ENCODE data around the gene ITSN1.
"Not testable (repeated sequence)": the region's sequence is repeated elsewhere in the genome, so short reads cannot be mapped to it uniquely, and the experiment has no call there.

ITSN1 gene

GRCh38 chr21:33684068-33684467, 41.8 kb downstream of the ITSN1 start:
- no peak for DNase-seq

- peak; percentile 62 for DNase-seq
Measured at GRCh38 chr21:33684923-33685560, 42.7 kb downstream of the ITSN1 start.

GRCh38 chr21:33685613-33686197, 43.4 kb downstream of the ITSN1 start:
- no peak for DNase-seq

- DNase-seq, result no peak
Measured at GRCh38 chr21:33686386-33686785, 44.1 kb downstream of the ITSN1 start.

- peak; percentile 25 for DNase-seq
Measured at GRCh38 chr21:33687634-33688033, 45.3 kb downstream of the ITSN1 start.

- no peak for DNase-seq
Measured at GRCh38 chr21:33688353-33688752, 46.1 kb downstream of the ITSN1 start.

DNA sequence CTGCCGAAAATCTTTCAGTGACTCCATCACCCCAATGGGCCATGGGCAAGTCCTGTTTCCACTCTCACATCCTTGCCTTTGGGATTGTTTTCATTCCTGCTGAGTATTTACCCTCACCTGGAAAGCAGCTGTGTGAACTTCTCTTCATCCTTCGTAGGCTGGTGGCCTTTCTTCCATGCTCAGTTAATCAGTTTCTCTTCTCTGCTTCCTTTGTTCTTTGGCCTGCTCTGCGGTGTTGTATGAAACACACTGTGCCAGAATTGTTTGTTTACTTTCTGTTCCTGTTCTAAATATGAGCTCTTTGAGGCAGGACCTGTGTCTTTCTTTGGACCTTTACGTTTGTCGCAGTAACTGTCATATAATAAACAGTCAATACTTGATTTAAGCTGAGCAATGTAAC, 48.6 kb downstream of the ITSN1 start:
- no peak for DNase-seq

DNA sequence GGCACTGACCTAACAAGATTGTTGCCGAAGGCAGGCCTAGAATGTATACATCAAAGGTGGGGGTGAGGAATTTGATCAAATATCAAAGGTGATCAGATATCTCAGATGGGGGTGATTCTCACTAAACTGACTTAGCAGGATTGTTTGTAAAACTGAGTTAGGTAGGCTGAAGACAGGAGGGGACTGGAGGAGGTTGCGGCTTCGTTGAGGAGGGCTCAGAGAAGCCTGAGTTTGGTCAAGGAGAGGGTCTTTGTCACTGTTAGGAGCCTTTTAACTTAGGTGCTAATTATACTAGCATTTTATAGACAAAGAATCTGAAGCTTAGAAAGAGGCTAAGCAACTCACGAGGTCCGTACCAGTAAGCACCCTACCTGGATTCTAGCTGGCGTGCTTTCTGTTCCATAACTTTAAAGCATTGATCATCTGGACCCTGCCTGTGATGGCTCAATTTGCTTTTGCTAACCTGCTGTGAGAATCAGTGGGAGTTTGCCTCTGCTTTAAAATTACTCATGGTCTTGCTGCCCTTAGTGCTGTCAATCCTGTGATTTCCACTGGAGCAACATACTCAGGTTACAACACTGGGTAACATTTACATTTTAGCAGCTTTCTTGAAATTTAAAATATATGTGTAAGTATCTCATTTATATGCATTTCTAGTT, 49.8 kb downstream of the ITSN1 start:
- no peak for DNase-seq

GRCh38 chr21:33695813-33696212, 53.5 kb downstream of the ITSN1 start:
- no peak for DNase-seq

DNA sequence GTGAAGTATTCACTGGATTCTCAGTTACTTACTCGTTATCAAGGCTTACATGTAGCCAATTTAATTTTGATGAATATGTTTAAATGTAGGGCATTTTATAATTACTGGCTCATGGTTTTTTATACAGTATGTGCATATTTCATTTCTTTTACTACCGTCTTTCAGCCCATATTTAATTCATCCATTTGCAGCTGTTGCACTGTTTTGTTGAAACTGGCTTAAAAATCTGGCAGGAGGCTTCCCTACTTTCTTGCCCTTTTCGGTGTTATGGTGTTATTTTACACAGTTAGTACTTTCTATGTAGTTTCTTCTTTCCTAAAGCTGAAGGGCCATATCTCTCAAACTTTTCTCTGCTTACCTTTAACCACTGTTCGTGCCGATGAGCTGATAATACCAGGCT, 54.2 kb downstream of the ITSN1 start:
- no peak for DNase-seq

GRCh38 chr21:33698087-33698860, 56.0 kb downstream of the ITSN1 start:
- DNase-seq, result no peak

GRCh38 chr21:33699277-33699676, 57.0 kb downstream of the ITSN1 start:
- DNase-seq, result no peak

- DNase-seq, result no peak
Measured at GRCh38 chr21:33700491-33700890, 58.2 kb downstream of the ITSN1 start.

GRCh38 chr21:33703750-33704606, 61.7 kb downstream of the ITSN1 start:
- no peak for DNase-seq

- no peak for DNase-seq
Measured at GRCh38 chr21:33707846-33708245, 65.5 kb downstream of the ITSN1 start.

DNA sequence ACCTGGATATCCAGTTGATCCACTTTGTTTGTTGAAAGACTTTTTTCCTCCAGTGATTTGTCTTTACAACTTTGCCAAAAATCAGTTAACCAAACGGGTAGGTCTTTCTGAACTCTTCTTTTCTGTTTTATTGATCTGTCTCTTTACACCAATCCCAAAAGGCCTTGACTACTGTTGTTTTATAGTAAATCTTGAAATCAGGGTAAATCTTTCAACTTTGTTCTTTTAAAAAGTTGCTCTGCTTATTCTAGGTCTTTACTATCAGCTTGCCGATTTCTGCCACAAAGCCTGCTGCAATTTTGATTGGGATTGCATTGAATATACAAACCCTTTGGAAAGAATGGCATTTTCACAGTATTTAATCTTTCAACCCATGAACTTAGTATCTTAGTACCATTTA, 66.6 kb downstream of the ITSN1 start:
- no peak for DNase-seq

DNA sequence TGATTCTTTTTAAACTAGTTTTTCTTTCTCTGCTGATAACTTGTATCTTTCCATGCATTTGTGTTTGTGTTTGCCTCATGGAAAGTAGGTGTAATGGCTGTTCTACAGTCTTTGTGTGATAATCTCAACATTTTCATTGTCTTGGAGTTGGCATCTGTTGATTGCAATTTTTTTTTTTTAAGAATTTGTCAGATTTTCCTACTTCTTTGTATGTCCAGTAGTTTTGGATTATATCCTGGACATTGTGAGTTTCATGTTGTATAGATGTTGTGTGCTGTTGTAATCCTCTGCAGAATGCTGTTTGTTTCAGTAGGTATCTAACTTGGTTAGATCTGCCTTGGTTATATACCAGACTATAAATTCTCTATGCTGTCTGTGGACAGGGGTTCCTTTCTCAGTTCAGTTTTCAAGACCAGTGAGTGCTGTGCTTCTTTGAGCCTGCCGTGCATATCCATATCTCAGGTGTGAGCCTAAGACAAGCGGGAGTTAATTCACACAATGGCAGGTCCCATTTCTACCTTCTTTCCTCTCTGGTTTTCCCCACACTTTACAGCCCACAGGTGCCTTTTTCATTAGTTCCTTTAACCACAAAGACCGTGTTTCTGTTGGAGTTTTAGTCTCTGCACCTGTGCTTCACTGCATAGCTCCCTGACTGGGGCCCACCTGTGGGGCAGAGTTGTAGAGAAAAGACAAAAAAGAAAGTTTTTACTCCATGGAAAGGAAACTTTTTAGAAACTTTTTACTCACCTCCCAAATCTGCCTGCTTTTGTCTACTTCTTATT, 69.9 kb downstream of the ITSN1 start:
- no peak for DNase-seq

DNA sequence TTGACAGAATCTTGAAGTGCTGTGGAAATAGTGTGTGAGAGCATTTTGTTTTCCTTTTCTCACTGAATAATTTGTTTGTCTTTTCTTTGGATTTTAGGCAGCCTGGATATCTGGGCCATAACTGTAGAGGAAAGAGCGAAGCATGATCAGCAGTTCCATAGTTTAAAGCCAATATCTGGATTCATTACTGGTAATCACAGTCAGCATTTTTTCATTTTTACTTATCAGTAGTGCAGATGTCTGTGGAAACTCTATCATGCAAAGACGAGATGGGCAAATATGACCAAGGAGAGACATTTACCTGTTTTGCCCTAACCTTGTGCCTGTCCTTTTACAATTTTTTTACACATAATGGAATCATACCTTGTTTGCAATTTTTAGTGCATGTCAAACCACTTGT, 78.8 kb downstream of the ITSN1 start:
- no peak for DNase-seq

- not testable (repeated sequence) for DNase-seq
Measured at GRCh38 chr21:33729139-33729538, 86.8 kb downstream of the ITSN1 start.

- no peak for DNase-seq
Measured at GRCh38 chr21:33729641-33730040, 87.3 kb downstream of the ITSN1 start.

DNA sequence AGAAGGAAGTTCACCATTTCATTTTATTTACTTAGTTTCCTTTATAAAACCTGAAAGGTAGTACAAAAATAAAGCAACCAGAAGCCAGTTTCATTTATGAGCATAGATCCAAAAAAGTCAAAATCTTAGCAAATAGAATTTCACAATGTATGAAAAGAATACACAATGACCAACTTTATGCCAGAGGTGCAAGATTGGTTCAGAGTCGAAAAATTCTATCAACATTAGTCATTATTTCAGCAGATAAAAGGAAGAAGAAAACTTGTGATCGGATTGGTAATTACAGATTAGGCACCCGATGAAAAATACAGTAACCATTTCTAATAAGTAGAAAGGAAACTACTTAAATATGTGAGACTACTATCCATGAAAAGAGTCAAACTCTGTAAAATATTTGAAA, 89.1 kb downstream of the ITSN1 start:
- DNase-seq, result no peak

DNA sequence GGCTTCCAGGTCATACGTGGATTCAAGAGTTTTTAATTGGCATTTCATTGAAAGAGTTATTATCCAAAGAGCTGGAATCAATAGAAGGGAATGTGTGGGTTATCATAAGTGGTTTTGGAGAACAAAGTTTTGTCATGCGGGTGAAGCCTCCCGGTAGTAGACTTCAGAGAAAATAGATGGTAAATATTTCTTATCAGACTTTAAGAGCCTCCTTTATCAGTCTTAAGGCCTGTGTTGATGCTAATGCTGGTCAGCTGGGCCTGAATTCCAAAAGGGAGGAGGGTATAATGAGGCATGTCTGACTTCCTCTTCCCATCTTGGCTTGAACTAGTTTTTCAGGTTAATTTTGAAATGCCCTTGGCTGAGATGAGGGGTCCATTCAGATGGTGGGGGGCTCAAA, 89.7 kb downstream of the ITSN1 start:
- peak; percentile 79 for DNase-seq
